Measurements from ENCODE around the gene BUD13. TPM values are rescaled to one million over a fixed set of nuclear protein-coding genes. Genes with fewer than 3 reads are reported as not detected.

BUD13 gene
- polyA plus RNA-seq, 1 donor from 2014 or later = 19.1 TPM

GRCh38 chr11:116723511-116723910, 49.3 kb downstream of the BUD13 start:
- Histone ChIP-seq H2AFZ (ENCODE audit: low read depth, low read length) (no peak overlapping the region), H3K27ac (ENCODE audit: low read length) (no peak overlapping the region), H3K9me3 (ENCODE audit: low read length) (no peaks in the 10 kb centered on the region), H3F3A (ENCODE audit: insufficient read depth, low read length, poor library complexity, severe bottlenecking) (no peaks in the 10 kb centered on the region), H3K36me3 (ENCODE audit: insufficient read depth, low read length) (no peaks in the 10 kb centered on the region), H3K9me2 (ENCODE audit: insufficient read depth, low read length) (no peaks in the 10 kb centered on the region), H3K9ac (ENCODE audit: low read length) (no peak overlapping the region), H3K4me2 (ENCODE audit: low read length) (no peak overlapping the region), H4K20me1 (ENCODE audit: insufficient read depth) (no peaks in the 10 kb centered on the region), H3K27me3 (ENCODE audit: insufficient read depth, low read depth, low read length) (no peaks in the 10 kb centered on the region), H3K4me3 (ENCODE audit: low read length) (no peak overlapping the region), H3K79me2 (replicated peaks; ENCODE audit: insufficient read depth, low read length) (no peaks in the 10 kb centered on the region)
- no peak for TF ChIP-seq POLR2AphosphoS5 (IDR thresholded peaks at IDR 0.05)
- TF ChIP-seq MXI1 (conservative IDR thresholded peaks at IDR 0.05; ENCODE audit: poor library complexity, severe bottlenecking) = no peak
- TF ChIP-seq REST (IDR thresholded peaks at IDR 0.05; ENCODE audit: borderline replicate concordance) = no peak
- no peak for TF ChIP-seq RAD21 (conservative IDR thresholded peaks at IDR 0.05)
- TF ChIP-seq TAF1 (IDR thresholded peaks at IDR 0.05; ENCODE audit: low read depth) = no peak
- no peak for TF ChIP-seq EZH2 (IDR thresholded peaks at IDR 0.05; ENCODE audit: borderline replicate concordance, insufficient read depth, low read length, poor library complexity, severe bottlenecking)
- no peak for TF ChIP-seq CTCF (IDR thresholded peaks at IDR 0.05; ENCODE audit: poor library complexity, severe bottlenecking)
- TF ChIP-seq EP300 (conservative IDR thresholded peaks at IDR 0.05; ENCODE audit: poor library complexity, severe bottlenecking) = no peak
- TF ChIP-seq SMC3 (conservative IDR thresholded peaks at IDR 0.05; ENCODE audit: poor library complexity) = no peak

- no peaks in the 10 kb centered on the region for H3K79me2 ChIP-seq (replicated peaks; ENCODE audit: insufficient read depth, low read length)
- H3K27me3 ChIP-seq (ENCODE audit: insufficient read depth, low read depth, low read length) = no peaks in the 10 kb centered on the region
- H2AFZ ChIP-seq (ENCODE audit: low read depth, low read length) = no peak overlapping the region
- no peak overlapping the region for H3K27ac ChIP-seq (ENCODE audit: low read length)
- no peaks in the 10 kb centered on the region for H4K20me1 ChIP-seq (ENCODE audit: insufficient read depth)
- H3K36me3 ChIP-seq (ENCODE audit: insufficient read depth, low read length) = no peaks in the 10 kb centered on the region
- no peak overlapping the region for H3K4me3 ChIP-seq (ENCODE audit: low read length)
- H3K9ac ChIP-seq (ENCODE audit: low read length) = no peak overlapping the region
- no peaks in the 10 kb centered on the region for H3F3A ChIP-seq (ENCODE audit: insufficient read depth, low read length, poor library complexity, severe bottlenecking)
- H3K9me3 ChIP-seq (ENCODE audit: low read length) = no peaks in the 10 kb centered on the region
- H3K9me2 ChIP-seq (ENCODE audit: insufficient read depth, low read length) = no peaks in the 10 kb centered on the region
- H3K4me2 ChIP-seq (ENCODE audit: low read length) = no peak overlapping the region
- TF ChIP-seq SMC3 (conservative IDR thresholded peaks at IDR 0.05; ENCODE audit: poor library complexity) = no peak
- no peak for TF ChIP-seq TAF1 (IDR thresholded peaks at IDR 0.05; ENCODE audit: low read depth)
- no peak for TF ChIP-seq POLR2AphosphoS5 (IDR thresholded peaks at IDR 0.05)
- TF ChIP-seq EZH2 (IDR thresholded peaks at IDR 0.05; ENCODE audit: borderline replicate concordance, insufficient read depth, low read length, poor library complexity, severe bottlenecking) = no peak
- no peak for TF ChIP-seq RAD21 (conservative IDR thresholded peaks at IDR 0.05)
- no peak for TF ChIP-seq MXI1 (conservative IDR thresholded peaks at IDR 0.05; ENCODE audit: poor library complexity, severe bottlenecking)
- no peak for TF ChIP-seq EP300 (conservative IDR thresholded peaks at IDR 0.05; ENCODE audit: poor library complexity, severe bottlenecking)
- TF ChIP-seq REST (IDR thresholded peaks at IDR 0.05; ENCODE audit: borderline replicate concordance) = no peak
- no peak for TF ChIP-seq CTCF (IDR thresholded peaks at IDR 0.05; ENCODE audit: poor library complexity, severe bottlenecking)
Observed at GRCh38 chr11:116721988-116722387, 50.8 kb downstream of the BUD13 start.
